HG02885 (cell line): ENCODE measurements around the gene WIF1.

ENCODE experiments used
- ATAC-seq: cut with Tn5 transposase; IDR thresholded peaks from one replicate; pipeline ENCODE4 v1.9.1; 2021; ENCODE audit warnings: mild to moderate bottlenecking; ENCODE audit not compliant: unreplicated experiment, poor library complexity

Gene WIF1

GRCh38 chr12:65123435-65124063 lies 2.4 kb upstream of the WIF1 start:
- no peak for ATAC-seq

DNA sequence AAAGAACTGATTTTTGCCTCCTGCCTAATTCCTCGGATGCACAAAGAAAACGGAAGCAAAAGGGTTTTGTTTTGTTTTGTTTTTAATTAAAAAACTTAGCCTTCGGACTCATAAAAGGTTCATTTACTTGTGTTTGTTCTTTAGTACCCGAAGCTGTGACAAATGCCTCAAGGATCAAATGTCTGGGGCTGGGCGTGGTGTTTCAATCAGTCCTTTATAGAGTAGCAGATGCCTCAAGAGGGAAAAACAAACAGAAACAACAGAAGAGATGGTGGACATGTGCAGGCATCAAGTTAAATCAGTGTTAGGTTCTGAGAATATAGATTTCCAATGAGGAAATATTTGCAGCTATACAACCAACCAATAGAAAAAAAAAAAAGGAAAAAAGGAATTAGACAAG lies 1.6 kb upstream of the WIF1 start:
- ATAC-seq, result no peak

GRCh38 chr12:65121956-65122469 lies 908 bp upstream of the WIF1 start:
- no peak for ATAC-seq

DNA sequence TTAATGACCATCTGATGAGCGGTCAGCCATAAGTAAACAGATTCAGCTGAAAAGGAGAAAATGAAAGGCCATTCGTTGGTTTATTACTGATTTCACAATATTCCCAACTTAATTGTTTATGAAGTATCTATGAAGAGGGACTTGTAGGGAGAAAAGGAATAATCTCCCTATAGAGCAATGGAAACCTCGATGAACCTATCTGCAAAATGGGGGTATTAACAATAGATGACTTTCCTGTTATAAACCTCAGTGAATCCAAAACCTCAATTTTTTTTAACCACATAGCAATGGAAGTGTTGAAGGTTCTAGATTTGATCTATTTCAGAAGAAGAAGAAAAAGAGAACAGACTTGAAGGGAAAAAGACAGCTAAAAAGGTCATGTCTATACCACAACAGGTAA lies 2.0 kb downstream of the WIF1 start:
- no peak for ATAC-seq

GRCh38 chr12:65113621-65114035 lies 7.5 kb downstream of the WIF1 start:
- ATAC-seq, result no peak

DNA sequence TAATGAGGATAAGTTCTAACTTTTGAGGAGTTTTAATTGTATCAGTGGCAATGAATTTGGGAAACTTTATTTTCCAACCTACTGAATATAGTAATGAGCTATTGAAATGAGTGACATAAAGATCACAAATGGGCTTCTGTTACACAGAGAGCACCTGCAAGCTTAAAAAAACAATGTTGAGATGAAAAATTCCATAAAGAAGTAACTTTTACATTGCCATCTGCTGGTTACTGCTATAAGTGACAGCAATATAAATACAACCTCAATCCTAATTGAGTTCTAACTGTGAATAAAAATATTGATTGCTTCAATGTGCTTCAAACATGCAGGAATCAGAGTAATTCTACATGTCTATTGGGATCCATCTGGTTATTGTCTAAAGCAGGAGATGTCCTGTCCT lies 14.2 kb downstream of the WIF1 start:
- ATAC-seq, result no peak

DNA sequence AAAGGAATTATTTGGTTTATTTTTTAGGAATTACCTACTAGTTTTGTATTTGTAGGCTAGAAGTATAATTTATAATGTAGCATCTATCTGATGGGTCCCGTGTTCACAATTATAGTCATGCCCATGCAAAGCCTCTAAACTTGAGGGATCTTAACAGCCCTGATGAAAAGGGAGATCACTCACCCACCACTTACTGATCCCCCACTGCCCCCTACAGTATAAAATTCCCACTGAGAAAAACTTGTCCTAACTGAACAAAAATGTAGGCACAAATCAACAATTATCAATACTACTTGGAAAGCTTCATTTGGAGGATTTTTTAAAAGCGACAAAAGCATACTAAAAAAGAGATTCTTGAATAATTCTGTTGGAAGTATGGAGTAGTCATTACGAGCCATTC lies 21.0 kb downstream of the WIF1 start:
- no peak for ATAC-seq

GRCh38 chr12:65099182-65099581 lies 21.9 kb downstream of the WIF1 start:
- no peak for ATAC-seq

DNA sequence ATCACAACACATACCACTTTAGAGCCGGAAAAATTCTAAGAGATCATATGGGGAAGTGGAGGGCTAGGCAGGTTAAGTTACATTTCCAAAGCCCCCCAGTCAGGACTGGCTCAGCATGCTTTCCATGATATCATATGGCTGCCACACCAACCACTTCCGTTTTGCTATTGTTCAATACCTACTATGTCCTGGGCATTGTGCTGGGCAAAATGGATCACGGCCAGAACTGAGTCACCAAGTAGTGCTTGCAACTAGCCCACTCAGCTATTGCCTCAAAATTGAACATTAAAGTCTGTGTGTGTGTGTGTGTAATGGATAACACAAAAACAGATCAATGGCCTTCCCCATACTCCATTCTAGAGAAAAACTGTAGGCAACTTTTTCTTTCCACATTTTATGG lies 22.7 kb downstream of the WIF1 start:
- no peak for ATAC-seq

DNA sequence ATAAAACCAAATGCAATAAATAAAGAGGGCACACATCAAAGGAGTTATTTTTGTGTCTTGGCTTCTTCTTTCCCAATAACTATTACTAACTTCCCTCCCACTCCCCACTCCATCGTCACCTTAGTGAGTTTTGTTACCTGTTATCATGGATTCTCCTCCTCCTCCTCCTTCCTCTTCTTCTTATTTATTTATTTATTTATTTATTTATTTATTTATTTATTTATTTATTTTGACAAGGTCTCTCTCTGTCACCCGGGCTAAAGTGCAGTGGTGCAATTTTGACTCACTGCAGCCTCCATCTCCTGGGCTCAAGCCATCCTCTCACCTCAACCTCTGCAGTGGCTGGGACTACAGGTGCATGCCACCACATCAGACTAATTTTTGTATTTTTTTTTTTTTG lies 26.4 kb downstream of the WIF1 start:
- ATAC-seq, result no peak

DNA sequence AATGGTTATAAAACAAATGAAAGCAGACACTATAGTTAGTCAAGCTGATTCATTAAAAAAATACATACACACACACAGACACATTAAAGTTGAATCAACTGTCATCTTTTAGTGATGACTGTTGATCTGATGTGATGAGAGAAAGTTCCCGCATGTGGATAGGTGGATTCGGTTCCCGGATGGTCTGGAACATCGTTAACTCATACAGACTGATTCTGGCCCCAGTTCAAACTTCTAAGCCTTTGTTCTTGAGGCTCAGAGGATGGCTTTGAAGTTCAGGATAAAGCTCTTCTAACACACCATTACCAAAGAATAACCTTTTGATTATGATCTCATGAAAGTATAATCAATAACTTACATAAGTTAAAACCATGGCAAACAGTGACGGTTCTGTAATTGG lies 27.5 kb downstream of the WIF1 start:
- ATAC-seq, result no peak

GRCh38 chr12:65090461-65090860 lies 30.6 kb downstream of the WIF1 start:
- ATAC-seq, result no peak

DNA sequence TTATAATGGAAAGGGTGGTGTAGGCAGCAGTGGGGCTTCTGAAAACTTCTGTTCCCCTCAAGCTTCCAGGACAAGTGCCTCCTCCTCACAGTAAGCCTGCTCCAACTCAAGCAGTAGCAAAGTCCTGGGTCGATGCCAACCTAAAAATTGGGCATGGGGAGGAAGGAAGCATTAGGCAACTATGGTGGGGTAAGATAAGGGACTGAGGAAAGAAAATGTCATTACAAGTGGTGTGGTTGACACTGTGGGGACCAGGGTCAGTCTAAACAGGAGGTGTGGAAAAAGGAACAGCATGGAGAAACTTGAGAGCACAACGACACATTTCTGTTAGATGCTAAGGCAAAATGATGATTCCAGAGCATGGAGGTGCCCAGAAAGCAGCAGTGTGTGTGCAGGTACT lies 34.9 kb downstream of the WIF1 start:
- ATAC-seq, result no peak

DNA sequence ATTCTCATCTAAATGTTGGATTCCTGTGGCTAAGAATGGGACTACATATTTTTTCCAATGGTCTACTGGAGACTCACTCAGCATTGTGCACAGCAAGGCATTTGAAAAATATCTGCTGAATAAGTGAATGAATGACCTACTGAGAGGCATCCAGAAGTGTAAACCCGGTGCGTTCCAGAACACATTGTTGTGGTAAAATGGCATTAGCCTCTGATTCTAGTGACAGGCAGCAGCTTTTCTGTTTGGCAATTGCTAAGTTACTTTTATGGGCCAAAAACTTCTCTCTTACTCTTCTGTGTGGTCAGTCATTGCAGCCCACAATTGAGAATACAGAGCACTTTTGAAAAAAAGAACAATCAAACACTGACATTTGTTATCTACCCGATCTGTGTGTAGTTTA lies 36.5 kb downstream of the WIF1 start:
- no peak for ATAC-seq

- no peak for ATAC-seq
Observed at GRCh38 chr12:65083581-65083980, 37.5 kb downstream of the WIF1 start.

- ATAC-seq, result no peak
Observed at GRCh38 chr12:65082406-65082805, 38.7 kb downstream of the WIF1 start.

- no peak for ATAC-seq
Observed at GRCh38 chr12:65081496-65081895, 39.6 kb downstream of the WIF1 start.

DNA sequence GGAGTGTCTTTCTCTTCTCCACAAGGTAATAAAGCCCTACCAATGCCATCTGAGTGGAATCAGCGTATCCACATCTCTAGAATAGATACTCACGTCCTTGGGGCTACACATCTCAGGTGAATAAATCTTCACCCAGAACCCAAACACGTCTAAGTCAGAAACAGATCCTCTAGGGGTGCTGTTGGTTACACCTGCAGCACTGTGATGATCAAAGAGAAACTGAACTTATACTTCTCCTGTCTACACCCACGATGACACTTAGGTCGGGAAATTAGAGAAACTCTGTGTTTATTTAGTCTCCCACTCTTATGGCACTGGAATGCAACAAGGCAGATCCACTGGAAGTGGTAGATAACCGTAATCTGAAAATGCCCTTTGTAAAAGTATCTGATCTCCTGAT lies 46.2 kb downstream of the WIF1 start:
- ATAC-seq, result no peak

- no peak for ATAC-seq
Observed at GRCh38 chr12:65069336-65069735, 51.8 kb downstream of the WIF1 start.

- no peak for ATAC-seq
Observed at GRCh38 chr12:65067383-65067782, 53.7 kb downstream of the WIF1 start.

DNA sequence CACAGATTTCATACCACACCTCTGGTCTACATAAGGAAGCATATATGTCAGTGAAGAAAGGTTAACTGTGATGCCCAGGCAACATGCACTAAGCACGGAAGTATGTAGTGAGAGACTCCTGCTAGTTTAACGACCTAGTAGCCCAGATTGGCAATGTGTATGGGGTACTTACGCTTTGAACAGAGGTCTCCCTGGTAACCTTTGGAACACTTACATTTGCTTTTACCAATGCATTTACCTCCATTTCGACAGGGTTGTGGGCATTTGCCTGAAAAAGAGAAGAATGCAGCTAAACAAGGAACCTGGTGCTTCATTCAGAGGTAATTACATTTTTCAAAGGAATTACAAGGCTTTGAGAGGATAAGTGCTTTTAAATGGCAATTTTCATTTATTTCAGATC lies 65.2 kb downstream of the WIF1 start:
- no peak for ATAC-seq

DNA sequence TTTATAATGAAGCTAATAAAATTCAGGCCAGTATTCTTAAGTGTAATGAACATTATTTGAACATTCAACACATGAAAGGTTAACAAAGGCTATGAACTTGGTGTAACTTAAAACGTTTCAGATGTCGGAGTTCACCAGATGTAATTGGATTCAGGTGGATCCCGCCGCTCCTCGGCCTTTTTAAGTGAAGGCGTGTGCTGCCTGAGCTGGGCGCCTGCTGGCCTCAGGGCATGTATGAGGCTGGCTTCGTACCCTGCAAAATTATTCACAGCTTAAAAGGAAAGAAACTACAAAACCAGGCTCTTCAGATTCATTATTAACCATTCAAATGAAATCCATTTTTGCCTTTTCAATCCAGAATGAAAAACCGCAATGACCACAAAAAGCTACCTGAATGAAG lies 69.9 kb downstream of the WIF1 start:
- ATAC-seq, result no peak

DNA sequence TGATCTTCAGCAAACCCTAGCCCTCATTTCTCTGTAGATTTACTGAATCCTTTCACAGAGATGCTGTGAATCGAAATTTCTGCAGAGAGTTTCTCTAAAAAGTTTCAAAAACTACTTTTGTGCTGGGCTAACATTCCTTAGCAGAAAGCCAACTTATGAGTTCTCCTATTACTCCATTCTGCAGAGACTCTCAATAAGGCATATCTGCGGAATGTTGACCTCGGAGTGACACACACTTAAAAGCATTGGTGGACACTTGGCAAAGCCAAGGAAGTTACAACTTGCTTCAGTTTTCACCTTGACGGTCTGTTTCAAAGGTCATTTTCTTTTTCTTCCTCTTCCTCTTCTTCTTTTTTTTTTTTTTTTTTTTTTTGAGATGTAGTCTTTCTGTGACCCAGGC lies 75.8 kb downstream of the WIF1 start:
- no peak for ATAC-seq
